ENCODE measurements around the gene DGKG. TPM values are rescaled to one million over a fixed set of nuclear protein-coding genes. Genes with fewer than 3 reads are reported as not detected.

DGKG gene
- total RNA-seq, 1 donor from 2014 or later, result 4.7 TPM

DNA sequence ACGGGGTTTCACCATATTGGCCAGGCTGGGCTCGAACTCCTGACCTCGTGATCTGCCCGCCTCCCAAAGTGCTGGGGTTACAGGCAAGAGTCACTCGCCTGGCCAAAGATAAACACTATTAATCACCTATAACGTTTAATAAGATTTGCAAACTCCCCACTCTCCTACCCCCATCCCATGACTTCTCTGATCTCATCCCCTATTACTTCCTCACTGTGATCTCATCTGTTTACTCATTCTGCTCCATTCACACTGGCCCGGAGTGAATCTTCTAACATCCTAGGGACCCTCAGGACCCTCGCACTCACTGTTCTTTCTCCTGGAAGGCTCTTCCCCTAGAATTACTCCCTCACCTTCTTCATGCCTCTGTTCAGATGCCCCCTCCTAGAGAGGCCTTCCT, 78.9 kb downstream of the DGKG start:
- no peak for ATAC-seq
- no peak for DNase-seq
- no peaks in the 10 kb centered on the region for H3K36me3 ChIP-seq
- intact Hi-C loops (cut with DNase I), result no loop called here
- H3K27me3 ChIP-seq, result no peaks in the 10 kb centered on the region
- TF ChIP-seq, protein P1, sequence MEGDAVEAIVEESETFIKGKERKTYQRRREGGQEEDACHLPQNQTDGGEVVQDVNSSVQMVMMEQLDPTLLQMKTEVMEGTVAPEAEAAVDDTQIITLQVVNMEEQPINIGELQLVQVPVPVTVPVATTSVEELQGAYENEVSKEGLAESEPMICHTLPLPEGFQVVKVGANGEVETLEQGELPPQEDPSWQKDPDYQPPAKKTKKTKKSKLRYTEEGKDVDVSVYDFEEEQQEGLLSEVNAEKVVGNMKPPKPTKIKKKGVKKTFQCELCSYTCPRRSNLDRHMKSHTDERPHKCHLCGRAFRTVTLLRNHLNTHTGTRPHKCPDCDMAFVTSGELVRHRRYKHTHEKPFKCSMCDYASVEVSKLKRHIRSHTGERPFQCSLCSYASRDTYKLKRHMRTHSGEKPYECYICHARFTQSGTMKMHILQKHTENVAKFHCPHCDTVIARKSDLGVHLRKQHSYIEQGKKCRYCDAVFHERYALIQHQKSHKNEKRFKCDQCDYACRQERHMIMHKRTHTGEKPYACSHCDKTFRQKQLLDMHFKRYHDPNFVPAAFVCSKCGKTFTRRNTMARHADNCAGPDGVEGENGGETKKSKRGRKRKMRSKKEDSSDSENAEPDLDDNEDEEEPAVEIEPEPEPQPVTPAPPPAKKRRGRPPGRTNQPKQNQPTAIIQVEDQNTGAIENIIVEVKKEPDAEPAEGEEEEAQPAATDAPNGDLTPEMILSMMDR (IDR thresholded peaks at IDR 0.05), result no peak
- H3K27ac ChIP-seq, result no peak overlapping the region
- H3K4me3 ChIP-seq, result no peak overlapping the region
- no peaks in the 10 kb centered on the region for H3K9me3 ChIP-seq
- H3K4me1 ChIP-seq, result no peaks in the 10 kb centered on the region

DNA sequence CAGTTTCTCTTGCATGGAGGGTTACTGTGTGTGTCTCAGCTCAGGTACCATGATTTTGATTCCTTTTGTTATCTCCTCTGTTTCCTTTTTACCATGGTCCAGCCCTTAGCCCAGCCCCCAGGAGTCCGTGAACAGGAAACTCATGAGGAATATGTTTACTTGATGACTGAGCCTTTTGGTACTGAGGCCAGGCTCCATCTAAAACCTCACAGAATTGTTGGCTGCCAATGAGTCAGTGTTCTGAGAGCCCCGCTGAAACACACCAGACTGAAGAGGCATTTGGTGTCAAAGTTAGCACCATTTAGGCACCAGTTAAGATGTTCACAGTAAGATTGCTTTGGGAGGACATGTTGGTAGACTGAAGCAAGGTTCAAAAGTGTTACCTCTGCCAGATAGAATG, 80.9 kb downstream of the DGKG start:
- intact Hi-C loops (cut with DNase I), result no loop called here

DNA sequence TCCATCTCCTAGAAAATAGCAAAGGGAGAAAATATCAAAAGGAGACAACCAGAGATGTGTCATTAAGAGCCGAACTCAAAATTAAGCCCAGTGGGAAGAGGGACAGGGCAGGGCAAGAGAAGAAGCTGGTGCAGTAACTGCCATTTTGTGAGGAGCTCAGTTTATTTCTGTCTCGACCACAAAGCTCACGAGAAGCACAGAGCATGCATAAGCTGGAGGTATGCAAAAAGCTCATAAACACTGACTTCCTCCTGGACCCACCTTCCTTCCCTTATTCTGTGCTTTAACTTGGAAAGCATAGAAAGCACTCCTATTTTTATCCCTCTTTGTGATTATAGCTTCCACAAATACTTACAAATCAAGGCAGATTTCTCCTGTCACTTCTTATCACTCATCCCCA, 81.3 kb downstream of the DGKG start:
- intact Hi-C loops (cut with DNase I), result no loop called here
- H3K9me3 ChIP-seq, result no peaks in the 10 kb centered on the region
- TF ChIP-seq, protein P1 (IDR thresholded peaks at IDR 0.05), result no peak
- no peaks in the 10 kb centered on the region for H3K4me1 ChIP-seq
- H3K36me3 ChIP-seq, result no peaks in the 10 kb centered on the region
- DNase-seq (no peak), ATAC-seq (no peak)
- H3K27ac ChIP-seq, result no peak overlapping the region
- no peak overlapping the region for H3K4me3 ChIP-seq
- H3K27me3 ChIP-seq, result no peaks in the 10 kb centered on the region

More for the DNA sequence above, 80.9 kb downstream of the DGKG start:
- H3K27ac ChIP-seq, result no peak overlapping the region
- H3K4me3 ChIP-seq, result no peak overlapping the region
- ATAC-seq (no peak), DNase-seq (no peak)
- H3K4me1 ChIP-seq, result no peaks in the 10 kb centered on the region
- no peaks in the 10 kb centered on the region for H3K36me3 ChIP-seq
- TF ChIP-seq, protein P1 (IDR thresholded peaks at IDR 0.05), result no peak
- no peaks in the 10 kb centered on the region for H3K27me3 ChIP-seq
- no peaks in the 10 kb centered on the region for H3K9me3 ChIP-seq

DNA sequence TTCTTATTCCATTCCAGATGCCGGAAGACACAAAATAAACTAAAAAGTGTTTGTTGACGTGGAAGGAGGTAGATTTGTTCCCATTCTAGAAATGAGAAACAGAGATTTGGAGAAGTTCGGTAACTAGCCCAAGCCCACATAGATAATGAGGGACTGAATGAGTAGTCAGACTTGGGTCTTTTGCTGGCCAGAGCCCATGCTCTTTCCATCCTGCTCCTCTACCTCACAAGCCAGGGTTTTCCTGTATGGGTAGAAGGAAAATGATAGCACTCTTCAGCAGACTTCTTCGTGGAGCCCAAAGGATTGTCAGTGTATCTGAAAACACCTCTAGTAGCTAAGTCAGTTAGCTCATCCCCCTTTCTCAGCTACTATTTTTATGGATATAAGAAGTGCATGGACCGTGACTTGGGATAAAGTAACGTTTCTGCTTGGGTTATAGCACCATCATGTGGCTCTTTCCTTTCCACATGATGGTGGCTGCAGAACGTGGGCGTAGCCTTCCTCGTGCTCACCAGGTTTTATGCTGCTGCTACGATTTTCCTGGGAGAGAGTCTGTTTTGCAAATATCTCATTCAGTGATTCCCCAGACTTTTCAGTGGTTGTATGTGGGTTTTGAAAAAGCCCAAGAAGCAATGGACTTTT, 84.6 kb downstream of the DGKG start:
- DNase-seq, result no peak
- H3K9me3 ChIP-seq, result no peaks in the 10 kb centered on the region
- H3K27me3 ChIP-seq, result no peaks in the 10 kb centered on the region
- TF ChIP-seq, protein P1 (IDR thresholded peaks at IDR 0.05), result peak; percentile 53
- ATAC-seq, result peak; percentile 84
- intact Hi-C loops (cut with DNase I), result no loop called here
- no peak overlapping the region for H3K27ac ChIP-seq
- H3K4me1 ChIP-seq, result no peaks in the 10 kb centered on the region
- no peak overlapping the region for H3K4me3 ChIP-seq
- H3K36me3 ChIP-seq, result no peaks in the 10 kb centered on the region

DNA sequence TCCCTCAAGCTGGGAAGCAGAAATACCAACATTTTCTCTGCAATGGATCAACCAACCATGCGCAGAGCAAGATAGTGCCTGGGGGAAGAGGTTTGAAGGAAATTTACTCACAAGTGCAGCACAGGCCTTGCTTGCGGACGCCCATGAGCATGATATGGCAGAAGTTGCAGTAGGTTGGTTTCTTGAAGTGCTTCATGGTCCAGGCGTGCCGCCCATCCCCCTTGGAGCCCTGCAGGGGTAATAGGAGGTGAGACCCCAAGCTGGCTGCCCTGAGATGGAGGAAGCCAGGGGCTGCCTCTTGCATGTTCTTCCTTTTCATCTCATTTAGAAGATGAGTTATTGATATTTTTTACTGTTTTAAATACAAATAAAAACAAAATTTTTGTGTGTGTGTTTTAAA, 86.6 kb downstream of the DGKG start:
- no peaks in the 10 kb centered on the region for H3K36me3 ChIP-seq
- H3K27me3 ChIP-seq, result no peaks in the 10 kb centered on the region
- H3K4me3 ChIP-seq, result no peak overlapping the region
- no peak for DNase-seq
- intact Hi-C loops (cut with DNase I), result no loop called here
- no peak for ATAC-seq
- no peak overlapping the region for H3K27ac ChIP-seq
- H3K9me3 ChIP-seq, result no peaks in the 10 kb centered on the region
- TF ChIP-seq, protein P1 (IDR thresholded peaks at IDR 0.05), result no peak
- no peaks in the 10 kb centered on the region for H3K4me1 ChIP-seq

DNA sequence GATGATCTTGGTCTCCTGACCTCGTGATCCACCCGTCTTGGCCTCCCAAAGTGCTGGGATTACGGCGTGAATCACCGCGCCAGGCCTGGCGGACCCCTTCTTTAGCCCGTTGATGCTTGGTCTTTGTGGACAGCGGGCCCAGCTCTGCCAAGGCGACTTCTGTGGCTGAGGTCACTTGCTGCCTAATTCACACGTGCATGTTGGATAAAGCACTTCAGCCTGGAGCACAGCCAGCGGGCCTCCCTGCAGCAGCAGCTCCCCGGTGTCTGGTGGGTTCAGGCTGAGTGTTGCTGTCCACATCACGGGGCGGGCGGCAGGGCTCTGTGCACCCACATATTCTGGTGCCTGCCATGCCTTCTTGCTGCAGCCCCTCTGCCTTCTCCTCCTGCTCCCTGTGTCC, 88.4 kb downstream of the DGKG start:
- intact Hi-C loops (cut with DNase I), result no loop called here
- no peaks in the 10 kb centered on the region for H3K36me3 ChIP-seq
- TF ChIP-seq, protein P1 (IDR thresholded peaks at IDR 0.05), result no peak
- H3K4me3 ChIP-seq, result no peak overlapping the region
- H3K27me3 ChIP-seq, result no peaks in the 10 kb centered on the region
- no peak for DNase-seq
- no peak for ATAC-seq
- H3K27ac ChIP-seq, result no peak overlapping the region
- H3K9me3 ChIP-seq, result no peaks in the 10 kb centered on the region
- no peaks in the 10 kb centered on the region for H3K4me1 ChIP-seq
